Left forelimb (tissue), 1 donor: ENCODE results near the gene SUGP1.

Experiments
- DNase-seq: peaks from one replicate; pipeline ENCODE4 v3.0.0-alpha.2; 2018; ENCODE audit warnings: low spot score

SUGP1 gene

GRCh38 chr19:19227217-19227616, 93.1 kb downstream of the SUGP1 start:
- no peak for DNase-seq

- DNase-seq, result no peak
These were observed 93.6 kb downstream of the SUGP1 start for GRCh38 chr19:19226663-19227062.

GRCh38 chr19:19226204-19226603, 94.1 kb downstream of the SUGP1 start:
- DNase-seq, result no peak
